Astrocyte of the cerebellum (primary cell): ENCODE results near the gene DHX58.

ENCODE experiments used
- DNase-seq: peaks from one replicate; pipeline ENCODE4 v3.0.0-alpha.2; 2011; ENCODE audit warnings: low read depth
- H3K4me3 ChIP-seq: 2 replicates; pipeline ENCODE4 v1.5.1; 2011; ENCODE audit warnings: mild to moderate bottlenecking, low read depth, low read length, moderate library complexity
- in situ Hi-C: cut with HindIII; loops from 2 replicates; pipeline ENCODE4 v1.10.0; 2017; ENCODE audit warnings: low sequenced_read_pairs
- TF ChIP-seq, protein P1 (sequence below): IDR thresholded peaks from 2 replicates; pipeline ENCODE4 v1.5.1; 2012; ENCODE audit warnings: low read length, low read depth, moderate library complexity, mild to moderate bottlenecking; ENCODE audit errors: missing control alignments

DHX58 gene

DNA sequence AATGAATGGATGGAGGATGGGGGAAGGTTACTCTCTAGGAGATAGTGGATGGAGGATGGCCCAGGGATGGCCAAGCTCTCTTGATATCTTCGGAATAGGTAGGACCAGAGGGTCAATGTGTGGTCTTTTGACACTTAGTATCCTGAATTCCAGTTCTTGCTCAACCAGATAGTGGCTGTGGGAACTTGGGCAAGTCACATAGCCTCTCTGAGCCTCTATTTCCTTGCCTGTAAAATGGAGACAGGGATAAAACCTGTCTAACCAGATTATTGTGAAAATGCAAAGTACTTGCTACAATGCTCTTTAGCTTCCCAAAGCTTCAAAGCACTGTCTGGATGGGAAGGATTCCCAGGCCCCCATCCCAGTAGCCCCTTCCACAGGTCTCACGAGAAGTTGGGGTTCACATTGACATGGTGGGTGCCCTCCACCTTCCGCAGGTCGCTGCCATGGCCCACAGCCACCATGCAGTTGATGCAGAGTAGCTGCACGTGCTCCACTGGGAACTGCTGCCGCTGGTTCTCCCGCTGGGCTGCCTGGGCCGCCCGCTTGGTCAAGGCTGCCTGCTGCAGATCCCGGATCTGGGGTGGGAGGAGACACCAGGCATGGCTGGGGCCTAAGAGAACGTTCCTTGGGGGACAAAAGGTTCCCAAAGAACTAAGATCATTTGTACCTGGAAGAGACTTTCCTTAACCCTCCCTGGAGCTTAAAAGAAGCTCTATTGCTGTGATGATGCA lies 9.1 kb downstream of the DHX58 start:
- no peak for DNase-seq
- in situ Hi-C loops, result no loop called here
- TF ChIP-seq, protein P1, sequence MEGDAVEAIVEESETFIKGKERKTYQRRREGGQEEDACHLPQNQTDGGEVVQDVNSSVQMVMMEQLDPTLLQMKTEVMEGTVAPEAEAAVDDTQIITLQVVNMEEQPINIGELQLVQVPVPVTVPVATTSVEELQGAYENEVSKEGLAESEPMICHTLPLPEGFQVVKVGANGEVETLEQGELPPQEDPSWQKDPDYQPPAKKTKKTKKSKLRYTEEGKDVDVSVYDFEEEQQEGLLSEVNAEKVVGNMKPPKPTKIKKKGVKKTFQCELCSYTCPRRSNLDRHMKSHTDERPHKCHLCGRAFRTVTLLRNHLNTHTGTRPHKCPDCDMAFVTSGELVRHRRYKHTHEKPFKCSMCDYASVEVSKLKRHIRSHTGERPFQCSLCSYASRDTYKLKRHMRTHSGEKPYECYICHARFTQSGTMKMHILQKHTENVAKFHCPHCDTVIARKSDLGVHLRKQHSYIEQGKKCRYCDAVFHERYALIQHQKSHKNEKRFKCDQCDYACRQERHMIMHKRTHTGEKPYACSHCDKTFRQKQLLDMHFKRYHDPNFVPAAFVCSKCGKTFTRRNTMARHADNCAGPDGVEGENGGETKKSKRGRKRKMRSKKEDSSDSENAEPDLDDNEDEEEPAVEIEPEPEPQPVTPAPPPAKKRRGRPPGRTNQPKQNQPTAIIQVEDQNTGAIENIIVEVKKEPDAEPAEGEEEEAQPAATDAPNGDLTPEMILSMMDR, result no peak
- H3K4me3 ChIP-seq, result no peak overlapping the region

DNA sequence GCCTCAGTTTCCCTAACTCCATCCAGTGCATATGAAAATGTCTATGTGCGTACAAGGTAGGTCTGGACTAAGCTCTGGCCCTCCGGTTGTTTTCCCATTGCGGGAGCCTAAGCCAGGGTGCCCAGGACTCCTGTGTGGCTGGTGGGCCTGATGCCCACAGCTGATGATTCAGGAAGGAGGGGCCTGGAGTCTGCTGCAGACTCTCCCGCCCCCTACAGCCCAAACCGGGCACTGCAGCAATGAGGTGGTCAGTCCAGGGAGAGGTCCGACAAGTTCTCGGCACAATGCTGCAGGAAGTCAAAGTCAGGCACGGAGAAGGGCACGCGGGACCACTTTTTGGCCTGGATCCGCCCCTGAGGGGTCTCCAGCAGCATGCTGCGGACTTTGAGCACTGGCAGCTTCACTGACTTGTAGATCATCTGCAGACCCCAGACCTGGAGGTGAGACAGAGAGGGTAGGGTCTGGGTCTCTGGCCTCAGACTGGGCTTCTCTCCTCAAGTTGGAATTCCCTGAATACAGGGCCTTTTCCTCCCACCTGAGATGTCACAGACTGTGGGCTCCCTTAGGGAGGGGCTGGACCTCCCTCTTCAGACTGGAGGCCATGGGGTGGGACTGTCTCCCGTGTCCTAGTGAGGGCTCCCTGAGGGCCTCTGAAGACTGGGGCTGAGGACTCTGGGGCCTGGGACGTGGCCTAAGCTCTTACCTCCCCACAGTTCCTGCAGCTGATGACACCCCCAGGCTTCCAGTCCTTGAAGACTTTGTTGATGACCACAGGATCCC lies 10.8 kb downstream of the DHX58 start:
- no peak overlapping the region for H3K4me3 ChIP-seq
- TF ChIP-seq, protein P1, result peak; percentile 88
- in situ Hi-C loops, result no loop called here
- DNase-seq, result peak; percentile 18

DNA sequence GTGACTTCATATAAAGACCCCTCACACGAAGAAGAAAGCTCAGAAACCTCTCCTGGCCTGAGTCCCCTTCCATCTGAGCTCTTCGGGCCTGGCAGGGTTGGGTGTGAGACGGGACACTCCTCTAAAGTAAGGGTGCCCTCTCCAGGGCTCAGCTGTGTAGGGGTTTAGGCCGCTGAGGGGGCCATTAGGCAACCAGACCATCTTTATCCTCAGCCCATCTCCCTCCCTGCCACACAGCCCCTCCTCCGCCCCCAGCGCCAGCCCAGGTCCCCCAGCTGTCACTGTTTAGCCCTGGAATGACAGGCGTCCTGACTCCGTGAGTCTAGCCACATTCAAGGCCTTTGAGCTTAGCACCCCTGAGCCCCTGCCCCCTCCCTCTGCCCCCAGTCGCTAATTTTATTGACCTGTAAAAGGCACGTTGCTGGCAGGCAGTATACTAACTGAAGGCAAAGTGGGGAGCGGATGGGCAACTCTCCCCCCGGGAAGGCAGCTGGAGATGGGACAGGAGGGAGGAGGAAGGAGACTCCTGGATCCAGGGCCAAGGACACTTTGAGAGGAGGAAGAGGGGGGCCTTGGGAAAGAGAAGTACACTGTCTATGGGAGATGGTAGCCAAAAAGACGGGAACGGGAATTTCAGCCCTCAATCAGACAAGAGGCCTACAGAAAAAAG lies 13.6 kb downstream of the DHX58 start:
- H3K4me3 ChIP-seq, result no peak overlapping the region
- in situ Hi-C loops, result no loop called here
- TF ChIP-seq, protein P1, result no peak
- no peak for DNase-seq

DNA sequence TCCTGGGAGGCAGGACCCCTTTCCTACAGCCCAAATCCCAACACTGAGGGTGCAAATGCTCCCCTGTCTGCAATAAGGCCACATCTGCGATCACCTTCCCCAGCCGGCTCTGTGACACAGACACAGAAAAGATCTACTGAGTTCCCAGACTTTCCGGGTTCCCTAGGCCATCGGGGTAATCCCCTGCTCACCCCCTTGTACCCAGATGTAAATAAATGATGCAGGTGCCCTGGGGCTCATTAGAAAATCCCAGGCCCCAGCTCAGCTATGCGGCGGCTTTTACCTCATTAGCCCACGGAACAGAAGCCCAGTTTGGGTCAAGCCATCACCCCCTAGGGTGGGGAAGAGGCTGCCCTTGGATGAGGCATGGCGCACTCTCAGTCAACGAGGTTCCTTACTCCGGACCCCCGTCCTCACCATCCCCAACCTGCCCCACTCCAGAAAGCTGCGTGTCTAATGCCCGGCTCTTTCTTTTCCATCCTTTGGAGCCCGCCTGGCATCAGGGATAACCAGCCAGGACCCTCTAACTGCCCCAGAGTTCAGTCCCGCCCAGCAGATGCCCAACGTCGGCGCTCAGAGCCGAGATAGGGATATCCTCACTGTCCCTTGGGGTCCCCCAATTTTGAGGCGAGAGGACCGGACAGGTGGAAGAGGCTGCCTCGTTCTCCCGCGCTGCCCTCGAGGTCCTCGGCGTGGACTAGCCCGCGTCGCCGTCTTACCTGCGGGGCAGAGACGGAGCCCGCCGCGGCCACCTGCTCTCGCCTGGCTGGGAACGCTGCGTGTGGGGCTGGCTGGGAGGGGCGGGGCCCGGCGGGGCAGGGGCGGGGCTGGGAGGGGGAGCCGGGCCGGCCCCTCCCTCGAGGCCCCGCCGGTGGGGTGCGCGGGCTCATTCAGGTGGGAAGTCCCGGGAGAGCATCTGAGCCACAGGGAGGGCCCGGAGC lies 14.6 kb downstream of the DHX58 start, which contains the start of gene ZNF385C:
Gene ZNF385C, minus strand, starts transcription at position 783 of the 941 bp plus-strand sequence. CDS start 35,417 bp downstream, outside the sequence.
- H3K4me3 ChIP-seq, result no peak within 1 kb of the TSS
- TF ChIP-seq, protein P1, result no peak
- DNase-seq, result no peak
- in situ Hi-C loops, result no loop called here

GRCh38 chr17:42096360-42097111 lies 16.0 kb downstream of the DHX58 start:
- no peak for DNase-seq
- TF ChIP-seq, protein P1, result no peak
- in situ Hi-C loops, result no loop called here
- no peak overlapping the region for H3K4me3 ChIP-seq
